Stimulated activated CD4-positive, alpha-beta T cell treated with anti-CD3 and anti-CD28 coated beads, Interleukin-4, amount 100 ng/mL, for 1 hour (primary cell): Measurements from ENCODE around the gene FNDC10.
"Not testable (repeated sequence)": the region's sequence is repeated elsewhere in the genome, so short reads cannot be mapped to it uniquely, and the experiment has no call there.

Experiments used
- DNase-seq: peaks from one replicate; pipeline ENCODE4 v3.0.0-alpha.2; 2020

FNDC10 gene

DNA sequence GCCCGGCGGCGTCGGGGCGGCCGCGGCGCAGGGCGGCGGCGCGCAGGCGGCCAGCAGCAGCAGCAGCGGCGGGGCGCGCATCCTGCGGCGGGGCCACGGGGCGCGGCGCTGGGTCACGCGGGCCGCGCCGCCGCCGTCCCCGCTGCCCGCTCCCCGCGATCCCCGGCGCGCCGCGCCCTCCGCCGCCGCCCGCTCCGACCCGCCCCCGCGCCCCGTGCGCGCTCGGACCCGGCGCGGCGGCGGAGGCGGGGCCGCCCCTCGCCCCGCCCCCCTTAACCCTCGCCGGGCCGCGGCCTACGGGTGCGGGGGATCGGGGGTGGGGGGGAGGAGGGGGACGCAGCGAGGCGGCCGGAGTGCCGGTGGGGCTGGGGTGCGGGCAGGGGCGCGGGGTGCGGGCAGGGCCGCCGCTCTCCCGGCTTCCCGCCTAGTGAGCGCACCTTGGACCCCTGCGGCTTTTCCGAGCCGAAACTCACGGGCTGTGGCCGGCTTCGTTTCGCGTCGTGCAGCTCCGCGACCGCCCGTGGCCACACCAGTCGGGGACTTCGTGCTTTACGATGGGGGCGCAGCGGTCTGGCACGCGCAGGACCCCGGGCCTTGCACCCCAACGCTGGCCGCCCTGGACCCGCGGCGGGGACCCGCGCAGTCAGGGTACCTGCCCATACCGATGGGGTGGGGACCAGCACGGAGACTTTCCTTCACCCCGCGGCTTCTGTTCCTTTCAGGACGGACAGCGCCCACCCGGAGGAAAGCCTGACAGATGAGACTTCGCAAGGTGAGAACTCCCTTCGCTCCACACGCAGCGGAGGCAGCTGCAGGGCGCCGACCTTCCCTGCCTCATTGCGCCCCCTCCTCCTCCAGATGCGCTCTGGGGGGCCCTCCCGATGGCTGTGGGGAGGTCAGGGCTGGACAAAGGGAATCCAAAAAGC, at the start of gene FNDC10:
Gene FNDC10, minus strand, starts transcription at position 201 of the 926 bp plus-strand sequence. Its CDS starts 120 bp downstream, at position 81.
- no peak for DNase-seq

DNA sequence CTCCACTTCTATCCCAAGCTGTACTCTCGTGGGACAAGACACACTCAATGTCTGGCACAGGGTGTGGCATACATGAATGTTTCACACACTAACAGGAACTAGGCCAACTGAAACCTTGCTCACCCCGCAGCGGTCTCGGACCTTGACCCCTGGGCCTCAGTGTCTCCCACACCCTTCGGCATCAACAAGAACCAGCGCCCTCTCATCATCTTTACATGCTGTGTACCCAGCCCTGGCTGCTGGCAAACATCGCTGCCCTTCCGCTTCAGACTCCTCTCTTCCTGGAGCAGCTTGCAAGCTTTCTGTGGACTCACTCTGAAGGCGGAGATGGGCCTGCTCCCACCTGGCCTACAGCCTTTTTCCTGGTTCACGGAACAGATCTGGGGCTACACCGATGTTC, 48.3 kb upstream of the FNDC10 start:
- DNase-seq, result not testable (repeated sequence)

DNA sequence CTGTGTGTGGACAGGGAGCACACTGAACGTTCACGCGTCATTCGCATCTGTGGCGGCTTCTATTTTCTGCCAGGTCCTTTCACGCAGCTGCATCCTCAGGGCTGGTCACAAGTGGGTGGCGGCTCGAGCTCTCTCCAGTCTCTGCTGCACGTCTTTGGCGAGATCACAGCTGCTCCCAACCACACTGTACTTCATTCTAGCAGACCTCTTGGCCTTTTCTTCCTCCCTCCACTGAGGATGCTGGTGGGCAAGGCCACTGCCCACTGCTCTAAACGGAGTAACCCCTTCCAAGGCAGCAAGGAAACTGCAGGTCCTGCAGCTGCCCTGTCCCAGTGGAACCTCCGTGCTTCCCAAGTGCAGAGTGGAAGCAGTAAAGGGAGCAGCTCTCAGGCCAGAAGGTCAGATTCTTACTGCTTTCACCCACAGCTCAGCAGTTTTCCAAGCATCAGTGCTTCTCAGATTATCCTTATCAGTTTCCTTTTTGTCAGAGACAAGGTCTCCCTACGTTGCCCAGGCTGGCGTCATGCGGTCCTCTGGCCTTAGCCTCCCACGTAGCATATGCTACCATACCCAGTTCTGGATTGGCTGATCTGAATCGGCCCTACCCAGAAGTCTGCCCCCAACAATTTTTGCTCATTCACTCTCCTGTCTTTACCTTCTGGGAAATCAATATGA, 47.8 kb upstream of the FNDC10 start:
- not testable (repeated sequence) for DNase-seq

DNA sequence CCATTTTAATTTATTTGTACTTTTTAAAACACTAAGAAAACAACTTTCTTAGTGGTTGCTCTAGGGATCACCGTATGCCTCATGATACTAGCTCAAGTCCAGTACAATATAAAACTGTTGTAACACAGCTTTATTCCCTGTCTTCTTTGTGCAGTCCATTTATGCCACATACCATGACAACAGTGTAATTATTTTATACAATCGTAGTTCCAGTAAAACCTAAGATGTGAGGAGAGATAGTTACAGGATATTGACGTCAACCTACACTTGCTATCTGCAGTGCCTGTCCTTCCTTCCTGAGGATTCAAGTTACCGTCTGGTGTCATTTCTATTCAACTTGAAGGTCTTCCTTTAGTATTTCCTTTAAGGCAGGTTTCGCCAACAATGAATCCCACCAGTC, 46.4 kb upstream of the FNDC10 start:
- DNase-seq, result not testable (repeated sequence)

DNA sequence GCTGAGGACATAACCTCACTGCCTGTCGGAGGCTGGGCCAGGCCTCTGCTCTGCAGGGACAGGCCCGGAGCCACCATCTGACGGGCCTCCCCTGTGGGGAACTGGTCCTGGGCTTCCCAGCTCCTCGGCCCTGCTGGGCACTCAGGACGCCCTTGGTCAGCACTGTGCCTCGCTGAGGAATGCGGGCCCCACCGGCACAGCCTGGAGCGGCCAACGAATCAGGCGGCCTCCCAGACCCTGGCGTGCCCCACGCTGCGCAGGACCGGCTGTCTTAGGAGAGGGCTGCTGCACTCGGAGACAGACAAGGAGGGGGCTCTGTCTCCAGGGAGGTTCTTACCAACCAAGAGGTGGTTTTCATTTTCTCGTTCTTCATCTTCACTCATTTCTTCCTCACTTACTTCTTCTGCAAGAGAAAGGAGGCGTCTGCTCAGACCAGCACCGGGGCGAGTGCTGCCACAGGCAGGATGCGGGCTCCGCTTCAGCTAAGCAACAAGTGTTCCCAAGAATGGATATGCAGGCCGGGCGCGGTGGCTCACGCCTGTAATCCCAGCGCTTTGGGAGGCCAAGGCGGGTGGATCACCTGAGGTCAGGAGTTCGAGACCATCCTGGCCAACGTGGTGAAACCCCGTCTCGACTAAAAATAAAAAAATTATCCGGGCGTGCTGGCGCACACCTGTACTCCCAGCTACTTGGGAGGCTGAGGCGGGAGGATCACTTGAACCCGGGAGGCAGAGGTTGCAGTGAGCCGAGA, 41.0 kb upstream of the FNDC10 start:
- not testable (repeated sequence) for DNase-seq

DNA sequence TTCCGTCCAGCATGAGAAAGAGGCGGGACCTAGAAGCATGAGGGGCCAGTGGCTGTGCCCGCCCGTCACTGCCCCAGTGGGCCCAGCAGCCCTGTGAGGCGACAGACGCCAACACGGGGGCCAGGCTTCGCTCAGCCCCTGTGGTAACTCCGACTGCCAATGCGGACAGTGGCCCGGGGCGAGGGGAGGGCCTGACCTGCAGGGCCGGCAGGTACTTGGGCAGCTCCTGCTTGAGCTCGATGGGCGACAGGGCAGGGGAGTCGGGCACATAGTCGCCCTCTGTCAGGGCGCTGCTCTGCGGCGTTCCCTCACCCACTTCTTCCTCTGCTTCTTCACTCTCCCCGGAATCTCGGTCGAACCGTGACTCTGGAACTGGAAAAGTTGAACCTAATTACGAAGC, 40.1 kb upstream of the FNDC10 start:
- DNase-seq, result not testable (repeated sequence)

DNA sequence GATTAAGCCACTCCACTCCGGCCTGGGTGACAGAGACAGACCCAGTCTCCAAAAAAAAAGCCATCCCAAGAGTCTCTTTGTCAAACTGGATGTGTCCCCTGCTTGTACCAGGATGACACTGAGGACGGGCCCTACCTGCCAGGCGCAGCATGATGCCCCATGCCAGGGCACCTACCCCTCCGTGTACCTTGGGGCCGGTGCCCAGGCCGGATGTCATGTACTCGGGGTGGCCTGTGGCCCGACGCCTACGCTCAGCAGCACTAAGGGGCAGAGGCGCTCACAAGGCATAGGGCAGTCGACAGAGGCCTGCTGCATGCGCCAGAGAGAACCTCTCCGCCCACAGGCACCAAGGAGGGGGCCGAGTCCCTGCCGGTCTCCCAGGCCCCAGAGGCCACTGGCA, 39.4 kb upstream of the FNDC10 start:
- DNase-seq, result not testable (repeated sequence)

DNA sequence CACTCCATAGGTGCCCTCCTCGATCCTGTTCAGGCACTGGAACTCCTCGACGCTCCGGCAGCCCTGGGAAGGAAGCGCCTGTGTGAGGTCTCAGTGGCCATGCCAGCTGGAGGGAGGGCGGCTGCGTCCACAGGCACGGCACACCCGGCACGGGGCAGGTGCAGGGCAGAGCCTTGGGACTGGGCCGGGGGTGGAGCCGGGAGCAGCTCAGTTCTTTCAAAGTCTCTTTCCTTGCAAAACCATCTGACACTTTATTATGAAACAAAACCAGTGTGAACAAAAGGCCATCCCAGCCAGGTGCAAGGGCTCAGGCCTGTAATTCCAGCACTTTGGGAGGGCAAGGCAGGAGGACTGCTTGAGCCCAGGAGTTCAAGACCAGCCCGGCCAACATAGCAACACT, 38.6 kb upstream of the FNDC10 start:
- not testable (repeated sequence) for DNase-seq

DNA sequence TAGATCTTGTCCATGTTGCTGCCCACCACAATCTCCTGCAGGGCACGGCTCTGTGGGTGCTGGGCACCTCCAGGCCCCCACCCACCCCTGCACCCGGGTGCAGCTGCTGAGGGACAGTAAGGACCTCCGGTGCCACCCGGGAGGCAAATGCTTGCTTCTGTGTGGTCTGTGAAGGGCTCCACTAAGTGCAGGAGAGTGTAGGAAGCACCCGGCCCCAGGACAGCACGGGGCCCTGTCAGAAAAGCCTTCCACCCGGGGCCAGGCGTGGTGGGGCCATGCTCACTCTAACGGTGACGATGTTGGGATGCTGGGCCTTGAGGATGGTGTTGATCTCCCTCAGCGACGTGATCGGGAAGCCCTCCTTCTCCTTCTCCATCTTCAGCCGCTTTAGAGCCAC, 37.5 kb upstream of the FNDC10 start:
- not testable (repeated sequence) for DNase-seq

DNA sequence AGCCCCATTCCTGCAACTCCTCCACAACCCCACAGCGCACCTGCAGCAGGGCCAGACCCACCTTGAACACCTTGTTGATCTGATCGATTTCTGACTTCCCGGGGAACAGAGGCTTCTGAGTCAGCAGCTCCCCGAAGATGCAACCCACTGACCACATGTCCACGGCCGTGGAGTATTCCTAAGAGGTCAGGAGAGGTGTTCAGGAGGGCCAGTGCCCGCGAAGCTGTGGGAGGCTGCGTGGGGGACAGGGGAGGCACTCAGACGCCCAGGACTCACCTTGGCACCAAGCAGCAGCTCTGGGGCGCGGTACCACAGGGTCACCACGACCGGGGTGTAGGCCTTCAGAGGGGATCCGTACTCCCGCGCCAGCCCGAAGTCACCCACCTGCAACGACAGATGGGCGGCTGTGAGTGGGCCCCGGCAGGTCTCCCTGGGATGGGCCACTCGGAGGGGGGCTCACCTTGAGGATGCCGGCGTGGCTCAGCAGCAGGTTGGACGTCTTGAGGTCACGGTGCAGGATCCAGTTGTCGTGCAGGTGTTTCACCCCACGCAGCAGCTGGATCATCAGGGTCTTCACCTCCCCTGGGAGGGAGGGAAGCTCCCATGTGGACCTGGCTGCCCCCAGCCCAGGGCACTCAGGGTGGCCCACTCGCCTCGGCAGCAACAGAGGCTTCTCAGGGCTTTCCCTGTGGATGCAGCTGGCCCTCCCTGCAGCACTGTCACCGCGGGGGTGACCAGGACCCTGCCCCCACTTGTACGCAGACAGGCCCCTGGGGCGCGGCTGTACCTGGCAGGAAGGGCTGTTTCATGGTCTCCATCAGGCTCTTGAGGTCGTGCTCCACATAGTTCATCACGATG, 36.9 kb upstream of the FNDC10 start:
- not testable (repeated sequence) for DNase-seq

DNA sequence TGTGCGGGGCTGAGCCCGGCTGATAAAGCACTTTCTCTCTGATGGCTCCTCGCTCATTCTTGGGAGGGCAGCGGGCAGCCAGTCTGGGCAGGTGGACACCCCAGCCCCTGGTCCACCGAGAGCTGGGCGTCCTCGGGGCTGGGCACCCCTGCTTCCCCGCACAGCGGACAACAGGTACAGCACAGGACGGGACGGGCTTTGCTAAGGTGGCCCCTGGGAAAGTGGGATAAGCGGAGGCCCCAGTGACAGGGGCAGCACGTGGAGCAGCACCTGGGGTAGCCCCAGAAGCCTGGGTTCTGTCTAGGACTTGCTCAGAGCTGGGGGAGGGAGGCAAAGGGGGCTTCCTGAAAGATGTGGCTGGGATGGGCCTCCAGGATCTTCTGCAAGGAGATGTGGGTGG, 34.7 kb upstream of the FNDC10 start:
- DNase-seq, result not testable (repeated sequence)

DNA sequence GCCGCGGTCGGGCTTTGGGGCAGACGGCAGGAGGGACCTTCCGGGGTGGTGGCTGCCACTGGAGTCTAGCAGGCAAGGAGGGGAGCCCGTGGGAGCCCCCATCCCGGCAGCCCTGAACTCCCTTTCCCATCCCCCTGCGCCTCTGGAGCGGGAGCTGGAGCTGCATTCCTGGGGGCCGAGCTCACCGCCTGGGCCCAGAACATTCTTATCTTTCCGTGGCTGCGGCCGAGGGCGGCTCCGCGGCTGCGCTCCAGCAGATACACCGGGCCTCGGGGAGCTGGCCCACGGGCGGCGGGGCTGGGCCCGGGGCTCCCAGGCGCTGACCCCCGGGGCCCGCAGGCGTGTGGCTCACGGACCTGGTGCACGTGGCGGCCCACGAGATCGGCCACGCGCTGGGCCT, 33.5 kb upstream of the FNDC10 start:
- not testable (repeated sequence) for DNase-seq

DNA sequence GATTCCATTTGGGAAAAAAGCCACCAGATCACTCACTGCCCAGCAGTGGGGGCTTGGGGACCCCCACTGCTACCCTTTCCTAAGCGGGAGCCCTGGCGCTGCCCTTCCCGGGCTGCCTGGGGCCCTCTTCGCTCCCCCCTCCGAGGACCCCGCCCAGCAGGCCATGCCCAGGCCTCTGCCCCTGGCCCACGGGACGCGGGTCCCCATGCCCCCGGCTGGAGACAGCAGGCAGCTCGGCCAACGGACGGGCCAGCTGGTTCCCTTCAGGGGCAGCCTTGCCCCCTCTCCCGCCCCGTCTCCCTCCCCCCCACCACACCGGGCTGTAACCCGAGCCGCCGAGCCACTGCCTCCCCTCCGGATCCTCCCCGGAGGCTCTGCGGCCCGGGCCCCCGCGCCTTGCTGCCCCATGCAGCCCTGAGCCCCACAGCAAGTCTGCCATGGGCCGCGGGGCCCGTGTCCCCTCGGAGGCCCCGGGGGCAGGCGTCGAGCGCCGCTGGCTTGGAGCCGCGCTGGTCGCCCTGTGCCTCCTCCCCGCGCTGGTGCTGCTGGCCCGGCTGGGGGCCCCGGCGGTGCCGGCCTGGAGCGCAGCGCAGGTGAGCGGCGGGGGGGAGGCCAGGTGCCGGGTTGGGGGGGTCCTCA, 32.0 kb upstream of the FNDC10 start, which contains the start of gene MMP23B:
Gene MMP23B, plus strand, starts transcription at position 392 of the 639 bp plus-strand sequence. Its CDS starts 46 bp downstream, at position 438.
- DNase-seq, result no peak

DNA sequence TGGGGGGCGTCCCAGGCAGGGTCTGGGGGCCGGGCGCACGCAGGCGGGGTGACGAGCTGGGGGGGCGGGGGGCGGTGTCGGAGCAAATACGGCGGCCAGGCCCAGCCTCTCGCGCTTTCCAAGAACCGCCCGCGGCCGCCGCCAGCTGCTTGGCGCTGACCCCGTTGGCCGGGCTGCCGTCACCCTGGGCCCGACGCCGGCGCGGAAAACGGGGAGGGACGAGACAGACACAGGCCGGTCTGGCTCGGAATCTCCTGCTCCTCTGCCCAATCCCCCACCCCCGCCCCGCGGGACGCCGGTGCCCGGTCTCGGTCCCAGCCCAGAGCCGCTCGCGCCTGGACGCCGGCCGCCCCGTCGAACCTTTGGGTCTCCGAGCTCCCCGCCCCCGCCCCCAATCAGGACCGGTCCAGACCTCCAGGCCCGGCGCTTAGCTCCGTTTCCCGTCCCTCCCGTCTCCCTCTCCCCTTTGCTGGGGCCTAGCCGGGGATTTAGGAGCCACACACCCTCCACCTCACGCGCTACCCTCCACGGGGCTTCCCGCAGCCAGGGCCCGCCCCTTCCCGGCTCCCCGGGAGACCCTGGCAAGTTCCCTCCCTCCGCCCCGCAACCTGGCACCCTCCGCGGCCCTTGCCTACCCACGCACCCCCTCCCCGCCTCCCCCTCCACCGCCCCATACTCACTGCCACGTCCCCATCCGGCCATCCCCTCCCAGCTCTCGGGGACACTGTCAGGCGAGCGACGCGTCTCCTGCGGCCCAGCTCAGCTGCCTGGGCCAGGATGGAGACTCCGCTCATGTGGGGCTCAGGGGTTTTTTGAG, 31.2 kb upstream of the FNDC10 start:
- peak; percentile 37 for DNase-seq

DNA sequence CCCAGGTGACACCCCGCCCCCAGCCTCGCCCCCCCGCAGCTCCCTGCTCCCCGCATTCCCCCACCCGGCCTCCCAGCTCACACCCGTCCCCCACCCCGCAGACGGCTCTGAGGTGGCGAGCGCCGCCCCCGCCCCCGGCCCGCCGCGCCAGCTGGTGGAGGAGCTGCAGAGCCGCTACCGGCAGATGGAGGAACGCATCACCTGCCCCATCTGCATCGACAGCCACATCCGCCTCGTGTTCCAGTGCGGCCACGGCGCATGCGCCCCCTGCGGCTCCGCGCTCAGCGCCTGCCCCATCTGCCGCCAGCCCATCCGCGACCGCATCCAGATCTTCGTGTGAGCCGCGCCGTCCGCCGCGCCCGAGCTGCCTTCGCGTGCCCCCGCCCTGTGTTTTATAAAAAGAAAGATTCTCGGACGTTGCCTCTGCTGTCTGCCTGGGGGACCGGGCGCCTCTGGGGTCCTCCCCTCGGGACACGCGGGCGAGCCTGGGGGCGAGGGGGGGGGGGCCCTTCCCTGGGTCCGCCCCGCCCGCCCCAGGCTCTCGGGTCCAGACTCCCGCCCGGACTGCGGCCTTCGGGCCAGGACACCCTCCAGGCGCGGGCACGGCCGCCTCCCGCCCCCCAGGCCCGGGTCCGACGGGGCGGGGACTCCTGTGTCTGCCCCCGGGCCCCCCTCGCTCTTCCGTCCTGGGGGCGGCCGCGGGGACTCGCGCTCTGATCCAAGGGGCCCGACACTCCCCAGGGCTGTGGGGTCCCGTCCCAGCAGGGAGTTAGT, 30.4 kb upstream of the FNDC10 start:
- peak; percentile 90 for DNase-seq

DNA sequence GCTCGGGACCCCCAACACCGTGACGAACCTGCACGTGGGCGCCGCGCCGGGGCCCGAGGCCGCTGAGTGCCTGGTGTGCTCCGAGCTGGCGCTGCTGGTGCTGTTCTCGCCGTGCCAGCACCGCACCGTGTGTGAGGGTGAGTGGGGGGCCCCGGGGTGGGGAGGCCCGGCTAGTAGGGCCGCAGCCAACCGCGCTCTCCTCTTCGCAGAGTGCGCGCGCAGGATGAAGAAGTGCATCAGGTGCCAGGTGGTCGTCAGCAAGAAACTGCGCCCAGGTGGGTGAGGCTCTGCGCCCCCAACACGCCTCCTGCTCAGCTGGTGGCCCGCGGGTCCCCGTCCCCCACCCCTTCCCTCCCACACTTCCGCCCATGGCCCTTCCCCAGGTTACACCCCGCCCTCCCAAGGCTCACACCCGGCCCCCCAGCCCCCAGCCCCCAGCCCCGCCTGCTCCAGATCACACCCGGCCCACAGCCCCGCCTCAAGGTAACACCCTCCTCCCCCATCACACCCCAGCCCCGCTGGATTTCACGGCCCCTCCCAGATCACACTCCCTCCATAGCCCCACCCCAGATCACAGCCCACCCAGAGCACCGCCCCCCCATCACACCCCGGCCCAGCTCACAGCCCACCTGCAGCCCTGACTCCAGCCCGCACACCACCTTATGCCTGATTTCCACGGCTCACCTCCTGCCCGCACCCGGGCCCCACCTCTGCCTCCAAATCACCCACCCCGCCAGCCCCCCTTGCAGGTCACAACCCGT, 29.7 kb upstream of the FNDC10 start:
- peak; percentile 63 for DNase-seq

DNA sequence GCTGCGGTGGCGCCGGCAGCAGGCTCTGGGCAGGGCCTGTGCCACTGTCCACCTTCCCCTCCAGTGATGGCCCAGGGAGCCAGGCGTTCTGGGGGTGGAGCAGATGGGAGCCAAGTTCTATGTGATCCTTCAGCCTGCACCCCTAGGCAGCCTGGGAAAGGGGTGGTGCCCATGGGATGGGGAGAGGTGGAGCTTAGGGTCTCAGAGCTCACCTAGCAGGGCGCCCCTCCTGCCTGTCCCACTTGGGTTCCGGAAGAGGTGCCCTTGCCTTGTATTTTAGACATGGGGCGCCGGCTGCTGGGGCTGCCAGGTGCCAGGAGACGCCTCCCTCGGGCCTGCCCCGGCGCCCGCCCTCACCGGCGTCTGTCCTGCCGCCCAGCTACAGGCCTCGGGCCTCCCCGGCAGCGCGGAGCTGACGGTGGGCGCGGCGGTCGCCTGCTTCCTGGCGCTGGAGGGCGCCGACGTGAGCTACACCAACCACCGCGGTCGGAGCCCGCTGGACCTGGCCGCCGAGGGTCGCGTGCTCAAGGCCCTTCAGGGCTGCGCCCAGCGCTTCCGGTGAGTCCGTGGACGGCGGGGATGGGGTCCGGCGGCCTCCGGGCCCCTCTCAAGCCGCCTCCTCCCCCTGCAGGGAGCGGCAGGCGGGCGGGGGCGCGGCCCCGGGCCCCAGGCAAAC, 29.0 kb upstream of the FNDC10 start:
- peak; percentile 49 for DNase-seq
